Fibroblast of lung (primary cell): ENCODE measurements around the gene SUN5. TPM values are rescaled to one million over a fixed set of nuclear protein-coding genes. Genes with fewer than 3 reads are reported as not detected.

ENCODE experiments used
- DNase-seq, 2 donors: peaks; one replicate each; pipeline versions ENCODE4 v3.0.0 to v3.0.0-alpha.2; 2010; ENCODE audit warnings: low read depth in 2 of 2
- H2AFZ ChIP-seq: 2 replicates; pipeline ENCODE4 v1.5.1; 2012; ENCODE audit warnings: low read length, control low read depth, inconsistent platforms
- H3K27ac ChIP-seq: 2 replicates; pipeline ENCODE4 v1.5.1; 2011; ENCODE audit warnings: low read length, control low read depth; ENCODE audit not compliant: insufficient read depth
- H3K27me3 ChIP-seq: 2 replicates; pipeline ENCODE4 v1.5.1; 2011; ENCODE audit warnings: mild to moderate bottlenecking, low read length; ENCODE audit not compliant: control insufficient read depth, insufficient read depth
- H3K36me3 ChIP-seq: 2 replicates; pipeline ENCODE4 v1.5.1; 2011; ENCODE audit warnings: low read length; ENCODE audit not compliant: control insufficient read depth, insufficient read depth
- H3K4me1 ChIP-seq: 2 replicates; pipeline ENCODE4 v1.5.1; 2011; ENCODE audit warnings: low read length; ENCODE audit not compliant: control insufficient read depth, insufficient read depth; ENCODE audit errors: extremely low read depth
- H3K4me2 ChIP-seq: 2 replicates; pipeline ENCODE4 v1.5.1; 2011; ENCODE audit warnings: low read length, control low read depth; ENCODE audit not compliant: insufficient read depth; ENCODE audit errors: extremely low read depth
- H3K4me3 ChIP-seq, 4 experiments: fragments of 200-600 bp in 1 of 4; sonication (generic) in 1 of 4; replicated peaks in 1 of 4; 2 replicates each; pipeline ENCODE4 v1.5.1; 2011 to 2016; ENCODE audit warnings: low read length in 4 of 4, low read depth in 3 of 4, mild to moderate bottlenecking in 3 of 4, control low read depth in 2 of 4, inconsistent platforms in 1 of 4, mixed read lengths in 1 of 4; ENCODE audit not compliant: insufficient read depth in 1 of 4; ENCODE audit errors: control extremely low read depth in 1 of 4
- H3K79me2 ChIP-seq: 2 replicates; pipeline ENCODE4 v1.5.1; 2012; ENCODE audit warnings: mild to moderate bottlenecking, low read length, inconsistent platforms; ENCODE audit not compliant: control insufficient read depth, insufficient read depth
- H3K9ac ChIP-seq: 2 replicates; pipeline ENCODE4 v1.5.1; 2011; ENCODE audit warnings: mild to moderate bottlenecking, low read length, control low read depth; ENCODE audit not compliant: insufficient read depth
- H3K9me3 ChIP-seq: 2 replicates; pipeline ENCODE4 v1.5.1; 2012; ENCODE audit warnings: low read depth, low read length; ENCODE audit not compliant: control insufficient read depth, insufficient read depth
- H4K20me1 ChIP-seq: 2 replicates; pipeline ENCODE4 v1.5.1; 2011; ENCODE audit warnings: low read length; ENCODE audit not compliant: control insufficient read depth, insufficient read depth; ENCODE audit errors: extremely low read depth
- CTCF ChIP-seq, 2 donors: IDR thresholded peaks in 1 of 2; conservative IDR thresholded peaks in 1 of 2; 1 replicate in 1 of 2; 2 replicates in 1 of 2; pipeline ENCODE4 v1.5.1; 2011 to 2012; ENCODE audit warnings: low read length in 2 of 2, control low read depth in 1 of 2, inconsistent platforms in 1 of 2, low read depth in 1 of 2, mild to moderate bottlenecking in 1 of 2
- EZH2 ChIP-seq: IDR thresholded peaks from 2 replicates; pipeline ENCODE4 v1.5.1; 2012; ENCODE audit warnings: low read length, control low read depth, mild to moderate bottlenecking; ENCODE audit errors: missing control alignments
- polyA plus RNA-seq, 2 donors: library from polyadenylated mRNA; depleted of rRNA in 1 of 2; stranded (reverse) in 1 of 2; unstranded in 1 of 2; fragments of >200 nt; gene quantifications; 2 replicates each; pipeline ENCODE4 v1.2.1, GENCODE V29; 2011 to 2012; ENCODE audit warnings: missing spikeins in 1 of 2
- total RNA-seq: library from RNA; depleted of rRNA; stranded (reverse); fragments of >200 nt; gene quantifications from 2 replicates; pipeline ENCODE4 v1.2.1, GENCODE V29; 2014

Gene SUN5
- total and polyA plus RNA-seq, 2 donors (not counting 1 experiment from before 2014, with no cell fraction given), result not detected

GRCh38 chr20:32988008-32988407, 16.2 kb downstream of the SUN5 start:
- no peak for DNase-seq
- H3K4me3 ChIP-seq, result no peak overlapping the region
- no peaks in the 10 kb centered on the region for H3K27me3 ChIP-seq
- no peaks in the 10 kb centered on the region for H3K36me3 ChIP-seq
- TF ChIP-seq CTCF (conservative IDR thresholded peaks at IDR 0.05 in 1 of 2, IDR thresholded peaks at IDR 0.05 in 1 of 2; ENCODE audit: low read depth in 1 of 2, low read length in 2 of 2) (no peak), EZH2 (no peak)
- H3K4me1 ChIP-seq, result no peaks in the 10 kb centered on the region
- no peak overlapping the region for H3K27ac ChIP-seq
- H3K4me2 ChIP-seq, result no peak overlapping the region
- H2AFZ ChIP-seq, result no peak overlapping the region
- no peaks in the 10 kb centered on the region for H4K20me1 ChIP-seq
- no peaks in the 10 kb centered on the region for H3K9me3 ChIP-seq
- no peaks in the 10 kb centered on the region for H3K79me2 ChIP-seq
- no peak overlapping the region for H3K9ac ChIP-seq

- H3K9me3 ChIP-seq, result no peaks in the 10 kb centered on the region
- DNase-seq, result no peak
- H3K4me3 ChIP-seq, result no peak overlapping the region
- no peaks in the 10 kb centered on the region for H3K4me1 ChIP-seq
- no peaks in the 10 kb centered on the region for H3K27me3 ChIP-seq
- no peaks in the 10 kb centered on the region for H4K20me1 ChIP-seq
- H3K9ac ChIP-seq, result no peak overlapping the region
- TF ChIP-seq EZH2 (no peak), CTCF (conservative IDR thresholded peaks at IDR 0.05 in 1 of 2, IDR thresholded peaks at IDR 0.05 in 1 of 2; ENCODE audit: low read depth in 1 of 2, low read length in 2 of 2) (no peak)
- H3K27ac ChIP-seq, result no peak overlapping the region
- no peak overlapping the region for H2AFZ ChIP-seq
- no peaks in the 10 kb centered on the region for H3K36me3 ChIP-seq
- H3K79me2 ChIP-seq, result no peaks in the 10 kb centered on the region
- H3K4me2 ChIP-seq, result no peak overlapping the region
These were observed 17.0 kb downstream of the SUN5 start for GRCh38 chr20:32987044-32987825.

- Histone ChIP-seq H2AFZ (no peak overlapping the region), H3K9me3 (no peaks in the 10 kb centered on the region), H3K4me2 (no peak overlapping the region), H3K9ac (no peak overlapping the region), H3K4me3 (no peak overlapping the region), H3K79me2 (no peaks in the 10 kb centered on the region), H3K27ac (no peak overlapping the region), H3K36me3 (no peaks in the 10 kb centered on the region), H4K20me1 (no peaks in the 10 kb centered on the region), H3K27me3 (no peaks in the 10 kb centered on the region), H3K4me1 (no peaks in the 10 kb centered on the region)
- no peak for DNase-seq
- no peak for TF ChIP-seq EZH2
These were observed 17.8 kb downstream of the SUN5 start for GRCh38 chr20:32986331-32986966.
